ENCODE results near the gene ASCC1. TPM values are rescaled to one million over a fixed set of nuclear protein-coding genes. Genes with fewer than 3 reads are reported as not detected.

ASCC1 gene
- total RNA-seq, 2 donors from 2014 or later: 14.8 to 38.3 TPM

GRCh38 chr10:72126184-72126871, 89.7 kb downstream of the ASCC1 start:
- DNase-seq (ENCODE audit: low spot score): no peak
- H3K27me3 ChIP-seq (replicated peaks; ENCODE audit: insufficient read depth): no peaks in the 10 kb centered on the region
- H3K36me3 ChIP-seq: no peaks in the 10 kb centered on the region
- H3K4me1 ChIP-seq (replicated peaks): no peaks in the 10 kb centered on the region
- no peak overlapping the region for H3K27ac ChIP-seq
- H3K9me3 ChIP-seq: no peaks in the 10 kb centered on the region
- intact Hi-C loops (cut with DNase I): loop anchor here (5.0 kb wide), 1 partner anchor 211 kb away; no protein-coding TSS in a partner anchor
- no peak overlapping the region for H3K4me3 ChIP-seq
- TF ChIP-seq POLR2A (IDR thresholded peaks at IDR 0.05): no peak
- TF ChIP-seq, protein P1, sequence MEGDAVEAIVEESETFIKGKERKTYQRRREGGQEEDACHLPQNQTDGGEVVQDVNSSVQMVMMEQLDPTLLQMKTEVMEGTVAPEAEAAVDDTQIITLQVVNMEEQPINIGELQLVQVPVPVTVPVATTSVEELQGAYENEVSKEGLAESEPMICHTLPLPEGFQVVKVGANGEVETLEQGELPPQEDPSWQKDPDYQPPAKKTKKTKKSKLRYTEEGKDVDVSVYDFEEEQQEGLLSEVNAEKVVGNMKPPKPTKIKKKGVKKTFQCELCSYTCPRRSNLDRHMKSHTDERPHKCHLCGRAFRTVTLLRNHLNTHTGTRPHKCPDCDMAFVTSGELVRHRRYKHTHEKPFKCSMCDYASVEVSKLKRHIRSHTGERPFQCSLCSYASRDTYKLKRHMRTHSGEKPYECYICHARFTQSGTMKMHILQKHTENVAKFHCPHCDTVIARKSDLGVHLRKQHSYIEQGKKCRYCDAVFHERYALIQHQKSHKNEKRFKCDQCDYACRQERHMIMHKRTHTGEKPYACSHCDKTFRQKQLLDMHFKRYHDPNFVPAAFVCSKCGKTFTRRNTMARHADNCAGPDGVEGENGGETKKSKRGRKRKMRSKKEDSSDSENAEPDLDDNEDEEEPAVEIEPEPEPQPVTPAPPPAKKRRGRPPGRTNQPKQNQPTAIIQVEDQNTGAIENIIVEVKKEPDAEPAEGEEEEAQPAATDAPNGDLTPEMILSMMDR (IDR thresholded peaks at IDR 0.05): peak in 3 of 4 experiments; percentile 23 to 64 (median 47)
- WGBS: 86% methylated on average over 3 of the region's 3 CpGs

- no peaks in the 10 kb centered on the region for H3K4me1 ChIP-seq (replicated peaks)
- DNase-seq (ENCODE audit: low spot score): no peak
- H3K4me3 ChIP-seq: no peak overlapping the region
- TF ChIP-seq POLR2A (IDR thresholded peaks at IDR 0.05) (no peak), POLR2AphosphoS5 (IDR thresholded peaks at IDR 0.05) (no peak)
- TF ChIP-seq, protein P1 (IDR thresholded peaks at IDR 0.05): no peak
- no peaks in the 10 kb centered on the region for H3K9me3 ChIP-seq
- H3K27me3 ChIP-seq (replicated peaks; ENCODE audit: insufficient read depth): no peaks in the 10 kb centered on the region
- intact Hi-C loops (cut with DNase I): loop anchor here (5.0 kb wide), 1 partner anchor 212 kb away; no protein-coding TSS in a partner anchor
- no peak overlapping the region for H3K27ac ChIP-seq
- 59% methylated on average over 1 of the region's 1 CpG for WGBS
- no peaks in the 10 kb centered on the region for H3K36me3 ChIP-seq
Observed at GRCh38 chr10:72124989-72125388, 91.1 kb downstream of the ASCC1 start.

DNA sequence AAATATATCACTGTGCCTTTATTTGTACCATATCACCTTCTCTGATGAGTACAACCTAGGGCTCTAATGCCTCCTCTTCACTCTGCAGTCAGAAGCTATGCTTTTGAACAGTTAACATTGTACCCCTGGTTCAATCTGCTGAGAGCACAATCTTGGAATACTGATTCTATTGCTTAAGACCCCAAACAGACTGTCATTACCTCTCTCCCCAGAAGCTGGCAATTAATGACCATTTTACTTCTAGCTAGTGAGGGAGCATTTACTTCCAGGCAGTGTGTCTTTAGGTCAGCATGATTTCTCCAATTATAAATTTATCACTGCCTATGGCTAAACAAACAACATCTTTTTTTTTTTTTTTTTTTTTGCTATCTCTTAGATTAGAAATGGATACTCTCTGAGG, 91.7 kb downstream of the ASCC1 start:
- intact Hi-C loops (cut with DNase I): no loop called here
- H3K36me3 ChIP-seq: no peaks in the 10 kb centered on the region
- no peak for DNase-seq (ENCODE audit: low spot score)
- H3K27me3 ChIP-seq (replicated peaks; ENCODE audit: insufficient read depth): no peaks in the 10 kb centered on the region
- TF ChIP-seq POLR2AphosphoS5 (IDR thresholded peaks at IDR 0.05) (no peak), POLR2A (IDR thresholded peaks at IDR 0.05) (no peak)
- TF ChIP-seq, protein P1 (IDR thresholded peaks at IDR 0.05): no peak
- no peaks in the 10 kb centered on the region for H3K4me1 ChIP-seq (replicated peaks)
- no peak overlapping the region for H3K4me3 ChIP-seq
- H3K27ac ChIP-seq: no peak overlapping the region
- no peaks in the 10 kb centered on the region for H3K9me3 ChIP-seq

DNA sequence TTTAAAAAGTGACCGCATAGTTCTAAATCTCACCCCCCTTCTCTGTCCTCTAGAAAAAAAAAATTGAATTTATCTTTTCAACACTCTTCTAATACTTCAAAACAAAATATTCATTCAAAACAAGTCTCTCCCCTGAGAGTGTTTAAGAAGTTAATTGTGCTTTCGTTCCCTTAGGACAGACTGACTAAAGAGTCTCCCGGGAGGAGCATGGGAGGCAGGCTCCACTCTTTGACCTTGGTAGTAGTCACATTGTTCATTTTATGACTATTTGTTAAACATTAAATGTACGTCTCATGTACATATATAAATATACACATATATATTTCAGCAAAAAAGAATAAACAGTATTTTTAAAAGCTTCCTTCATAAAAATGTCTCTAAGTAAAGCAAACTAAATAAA, 92.5 kb downstream of the ASCC1 start:
- intact Hi-C loops (cut with DNase I): no loop called here
- 48% methylated on average over 4 of the region's 4 CpGs for WGBS
- no peak for TF ChIP-seq POLR2A (IDR thresholded peaks at IDR 0.05)
- no peak for TF ChIP-seq POLR2AphosphoS5 (IDR thresholded peaks at IDR 0.05)
- Histone ChIP-seq H3K27me3 (replicated peaks; ENCODE audit: insufficient read depth) (no peaks in the 10 kb centered on the region), H3K27ac (no peak overlapping the region), H3K36me3 (no peaks in the 10 kb centered on the region), H3K4me3 (no peak overlapping the region), H3K9me3 (no peaks in the 10 kb centered on the region), H3K4me1 (replicated peaks) (no peaks in the 10 kb centered on the region)
- no peak for DNase-seq (ENCODE audit: low spot score)

DNA sequence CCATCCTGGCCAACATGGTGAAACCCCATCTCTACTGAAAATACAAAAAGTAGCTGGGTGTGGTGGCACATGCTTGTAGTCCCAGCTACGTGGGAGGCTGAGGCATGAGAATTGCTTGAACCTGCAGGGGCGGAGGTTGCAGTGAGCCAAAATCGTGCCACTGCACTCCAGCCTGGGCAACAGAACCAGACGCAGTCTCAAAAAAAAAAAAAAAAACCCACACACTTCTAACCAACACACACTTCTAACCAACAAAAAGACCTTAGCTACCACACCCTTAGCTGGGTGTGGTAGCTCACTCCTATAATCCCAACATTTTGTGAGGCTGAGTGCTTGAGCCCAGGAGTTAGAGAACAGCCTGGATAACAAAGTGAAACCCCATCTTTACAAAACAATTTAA, 93.9 kb downstream of the ASCC1 start:
- no peak for TF ChIP-seq POLR2A (IDR thresholded peaks at IDR 0.05)
- TF ChIP-seq POLR2AphosphoS5 (IDR thresholded peaks at IDR 0.05): no peak
- TF ChIP-seq, protein P1 (IDR thresholded peaks at IDR 0.05): no peak
- Histone ChIP-seq H3K36me3 (no peaks in the 10 kb centered on the region), H3K4me1 (replicated peaks) (no peaks in the 10 kb centered on the region), H3K27me3 (replicated peaks; ENCODE audit: insufficient read depth) (no peaks in the 10 kb centered on the region), H3K4me3 (no peak overlapping the region), H3K27ac (no peak overlapping the region), H3K9me3 (no peaks in the 10 kb centered on the region)
- intact Hi-C loops (cut with DNase I): no loop called here
- DNase-seq (ENCODE audit: low spot score): no peak
- 92% methylated on average over 4 of the region's 4 CpGs for WGBS
